ENCODE results near the gene TMEM252.

Gene TMEM252

DNA sequence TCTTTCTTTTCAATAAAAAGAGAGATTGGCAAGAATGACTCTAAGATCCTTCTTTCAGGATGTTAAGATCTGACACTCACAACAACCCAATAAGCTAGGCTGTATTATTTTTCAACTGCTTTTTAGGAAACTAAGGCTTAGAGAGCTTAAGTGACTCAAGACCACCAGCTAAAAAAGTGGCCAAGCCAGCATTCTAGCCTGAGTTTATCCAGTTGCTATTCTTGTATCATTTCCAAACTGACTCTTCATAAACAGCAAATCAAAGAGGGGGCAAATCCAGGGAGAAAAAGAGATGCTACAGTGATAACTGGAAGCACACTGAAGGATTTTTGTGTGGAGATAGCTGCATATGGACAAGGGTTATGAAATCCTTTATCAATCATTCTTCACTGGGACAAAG is 47.1 kb downstream of the TMEM252 start:
- no peaks in the 10 kb centered on the region for H3K9me3 ChIP-seq (ENCODE audit: control insufficient read depth, low read depth, low read length)
- peaks cover 73% of the 10 kb centered on the region for H3K27me3 ChIP-seq (ENCODE audit: control insufficient read depth, insufficient read depth, low read length)
- no peak overlapping the region for H3K9ac ChIP-seq (ENCODE audit: low read length)
- no peaks in the 10 kb centered on the region for H3K4me1 ChIP-seq (ENCODE audit: control insufficient read depth, low read depth, low read length)
- no peak overlapping the region for H3K4me3 ChIP-seq (ENCODE audit: low read length)
- no peaks in the 10 kb centered on the region for H3K36me3 ChIP-seq (ENCODE audit: control insufficient read depth, low read depth, low read length)
- no peak overlapping the region for H3K27ac ChIP-seq (ENCODE audit: low read length)

DNA sequence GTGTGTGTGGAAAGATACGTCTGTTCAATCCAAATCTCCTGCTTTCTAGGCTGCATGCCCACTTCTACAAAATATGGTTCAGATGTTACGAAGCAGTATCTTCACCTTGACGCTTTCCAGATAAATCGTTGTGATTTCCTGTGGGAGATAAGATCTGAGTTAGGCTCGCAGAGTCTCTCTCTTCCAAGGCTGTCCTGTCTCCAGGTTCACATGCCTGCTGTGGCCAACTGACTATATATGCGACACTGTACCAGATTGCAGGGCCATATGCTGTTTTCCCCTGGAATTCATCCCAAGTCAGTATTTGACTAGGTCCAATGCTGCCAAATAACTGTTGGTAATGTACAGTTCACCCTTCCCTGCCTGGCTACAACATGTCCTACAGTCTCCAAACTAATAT is 47.9 kb downstream of the TMEM252 start:
- no peak overlapping the region for H3K9ac ChIP-seq (ENCODE audit: low read length)
- H3K4me3 ChIP-seq (ENCODE audit: low read length), result no peak overlapping the region
- peaks cover 71% of the 10 kb centered on the region for H3K27me3 ChIP-seq (ENCODE audit: control insufficient read depth, insufficient read depth, low read length)
- H3K27ac ChIP-seq (ENCODE audit: low read length), result no peak overlapping the region
- no peaks in the 10 kb centered on the region for H3K36me3 ChIP-seq (ENCODE audit: control insufficient read depth, low read depth, low read length)
- H3K9me3 ChIP-seq (ENCODE audit: control insufficient read depth, low read depth, low read length), result no peaks in the 10 kb centered on the region
- no peaks in the 10 kb centered on the region for H3K4me1 ChIP-seq (ENCODE audit: control insufficient read depth, low read depth, low read length)

DNA sequence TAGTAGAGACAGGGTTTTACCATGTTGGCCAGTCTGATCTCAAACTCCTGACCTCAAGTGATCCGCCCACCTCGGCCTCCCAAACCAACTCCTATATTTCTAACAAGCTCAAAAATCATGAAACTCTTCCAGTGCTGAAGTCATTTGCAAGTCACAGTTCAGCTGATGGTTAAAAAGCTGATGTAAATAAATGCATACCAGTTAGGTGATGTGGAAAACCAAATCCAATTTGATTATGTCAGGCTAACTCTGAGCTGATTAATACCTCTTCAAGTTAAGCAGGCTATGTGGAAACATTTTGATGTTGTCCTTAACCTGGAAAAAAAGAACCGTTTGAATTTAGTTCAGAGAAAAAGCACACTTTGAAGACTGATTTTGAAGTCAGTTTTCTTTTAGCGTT is 51.0 kb downstream of the TMEM252 start:
- no peak overlapping the region for H3K27ac ChIP-seq (ENCODE audit: low read length)
- H3K9me3 ChIP-seq (ENCODE audit: control insufficient read depth, low read depth, low read length), result no peaks in the 10 kb centered on the region
- peaks cover 42% of the 10 kb centered on the region for H3K27me3 ChIP-seq (ENCODE audit: control insufficient read depth, insufficient read depth, low read length)
- no peak overlapping the region for H3K9ac ChIP-seq (ENCODE audit: low read length)
- H3K4me1 ChIP-seq (ENCODE audit: control insufficient read depth, low read depth, low read length), result no peaks in the 10 kb centered on the region
- no peaks in the 10 kb centered on the region for H3K36me3 ChIP-seq (ENCODE audit: control insufficient read depth, low read depth, low read length)
- H3K4me3 ChIP-seq (ENCODE audit: low read length), result no peak overlapping the region

DNA sequence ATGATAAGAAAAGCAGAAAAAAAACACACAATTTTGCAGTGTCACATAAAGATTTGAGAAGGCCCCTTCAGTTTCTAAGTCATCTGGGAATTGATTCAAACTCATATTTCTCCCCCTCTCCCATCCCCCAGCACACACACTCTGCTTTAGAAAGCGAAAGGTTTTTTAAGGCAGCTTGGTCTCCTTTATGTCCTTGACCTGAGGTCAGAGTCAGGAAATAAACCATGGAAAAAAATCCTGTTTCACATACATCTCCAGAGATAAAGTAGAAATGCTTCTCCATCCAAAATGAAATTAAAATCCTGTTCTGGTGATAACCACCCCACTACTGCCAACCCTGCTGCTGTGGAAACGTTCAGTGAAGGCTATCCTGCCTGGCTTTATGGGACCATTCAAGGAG is 52.6 kb downstream of the TMEM252 start:
- peaks cover 29% of the 10 kb centered on the region for H3K27me3 ChIP-seq (ENCODE audit: control insufficient read depth, insufficient read depth, low read length)
- no peak overlapping the region for H3K9ac ChIP-seq (ENCODE audit: low read length)
- H3K36me3 ChIP-seq (ENCODE audit: control insufficient read depth, low read depth, low read length), result no peaks in the 10 kb centered on the region
- no peaks in the 10 kb centered on the region for H3K9me3 ChIP-seq (ENCODE audit: control insufficient read depth, low read depth, low read length)
- H3K4me1 ChIP-seq (ENCODE audit: control insufficient read depth, low read depth, low read length), result no peaks in the 10 kb centered on the region
- no peak overlapping the region for H3K27ac ChIP-seq (ENCODE audit: low read length)
- H3K4me3 ChIP-seq (ENCODE audit: low read length), result no peak overlapping the region
